HCT116 (cell line): ENCODE measurements around the gene LZIC.

Source experiments
- CEBPB ChIP-seq: IDR thresholded peaks from 2 replicates; pipeline ENCODE4 v1.6.1; 2012; ENCODE audit warnings: low read depth
- CTCF ChIP-seq, 3 experiments: fragments of 200-600 bp in 1 of 3; sonication (generic) in 1 of 3; IDR thresholded peaks in 2 of 3; conservative IDR thresholded peaks in 1 of 3; 2 replicates each; pipeline ENCODE4 v1.5.1; 2012 to 2017; ENCODE audit warnings: low read depth in 2 of 3, low read length in 2 of 3, antibody characterized with exemption in 1 of 3, borderline replicate concordance in 1 of 3, control low read depth in 1 of 3, mild to moderate bottlenecking in 1 of 3, mixed read lengths in 1 of 3, mixed run types in 1 of 3, moderate library complexity in 1 of 3; ENCODE audit not compliant: insufficient read depth in 1 of 3
- ELF1 ChIP-seq: IDR thresholded peaks from 2 replicates; pipeline ENCODE4 v1.6.1; 2012; ENCODE audit warnings: low read depth, borderline replicate concordance
- EZH2 ChIP-seq: fragments of 200-600 bp; sonication (generic); IDR thresholded peaks from 2 replicates; pipeline ENCODE4 v1.6.1; 2017; ENCODE audit warnings: antibody characterized with exemption, mixed run types
- POLR2A ChIP-seq: IDR thresholded peaks from 2 replicates; pipeline ENCODE4 v1.7.0; 2011; ENCODE audit warnings: borderline replicate concordance; ENCODE audit not compliant: insufficient read depth, insufficient read length; ENCODE audit errors: extremely low read depth
- POLR2AphosphoS5 ChIP-seq: IDR thresholded peaks from 2 replicates; pipeline ENCODE4 v1.6.1; 2011; ENCODE audit warnings: mild to moderate bottlenecking, low read depth, low read length, moderate library complexity
- RAD21 ChIP-seq: IDR thresholded peaks from 2 replicates; pipeline ENCODE4 v1.6.1; 2012; ENCODE audit warnings: low read depth, mild to moderate bottlenecking

GRCh38 chr1:9882945-9883303 is 60.3 kb downstream of the LZIC start:
- TF ChIP-seq CTCF (IDR thresholded peaks at IDR 0.05 in 2 of 3, conservative IDR thresholded peaks at IDR 0.05 in 1 of 3; ENCODE audit: borderline replicate concordance in 1 of 3, insufficient read depth in 1 of 3, low read depth in 2 of 3, low read length in 2 of 3) (no peak), ELF1 (no peak), EZH2 (no peak), CEBPB (no peak), POLR2A (no peak), POLR2AphosphoS5 (no peak), RAD21 (no peak)
